22Rv1 (cell line): Measurements from ENCODE around the gene UMOD.

Source experiments
- CTCF ChIP-seq: fragments of 450-650 bp; IDR thresholded peaks from 2 replicates; pipeline ENCODE4 v1.5.1; 2017; ENCODE audit warnings: mild to moderate bottlenecking
- ZFX ChIP-seq: fragments of 450-650 bp; IDR thresholded peaks from 2 replicates; pipeline ENCODE4 v1.6.1; 2017; ENCODE audit warnings: antibody characterized with exemption, borderline replicate concordance

GRCh38 chr16:20321671-20322070 lies 30.8 kb downstream of the UMOD start:
- TF ChIP-seq CTCF (no peak), ZFX (no peak)
